Activated CD4-positive, alpha-beta memory T cell treated with anti-CD3 and anti-CD28 coated beads for 36 hours (primary cell): ENCODE measurements around the gene SMCHD1. TPM values are rescaled to one million over a fixed set of nuclear protein-coding genes. Genes with fewer than 3 reads are reported as not detected.
"Not testable (repeated sequence)": the region's sequence is repeated elsewhere in the genome, so short reads cannot be mapped to it uniquely, and the experiment has no call there.

ENCODE experiments used
- CTCF ChIA-PET: fragments of 350-600 bp; sonication (Branson Sonifier 250); formaldehyde crosslinking; loops from one replicate; lab custom pipeline; 2021; ENCODE audit warnings: antibody characterized with exemption, inconsistent platforms; lab: Charles Lee
- POLR2A ChIA-PET: fragments of 350-600 bp; sonication (Branson Sonifier 250); formaldehyde crosslinking; loops from one replicate; lab custom pipeline; 2021; ENCODE audit warnings: antibody characterized with exemption; lab: Charles Lee
- DNase-seq: peaks from one replicate; pipeline ENCODE4 v3.0.0-alpha.2; 2020
- H3K27ac Mint-ChIP-seq: one replicate; pipeline ENCODE4 v1.8.0; 2021; ENCODE audit warnings: mixed read lengths
- H3K27me3 Mint-ChIP-seq: one replicate; pipeline ENCODE4 v1.8.0; 2021; ENCODE audit warnings: mixed read lengths
- H3K36me3 Mint-ChIP-seq: one replicate; pipeline ENCODE4 v1.8.0; 2021; ENCODE audit warnings: mixed read lengths
- H3K4me1 Mint-ChIP-seq: one replicate; pipeline ENCODE4 v1.8.0; 2021; ENCODE audit warnings: low read depth, mixed read lengths
- H3K4me3 Mint-ChIP-seq: one replicate; pipeline ENCODE4 v1.8.0; 2021; ENCODE audit warnings: mild to moderate bottlenecking, mixed read lengths
- H3K9me3 Mint-ChIP-seq: one replicate; pipeline ENCODE4 v1.8.0; 2021; ENCODE audit warnings: mixed read lengths
- intact Hi-C: fragments of 100-400 bp; cut with micrococcal nuclease; formaldehyde crosslinking; loops from one replicate; pipeline ENCODE4 v1.15.1; 2023
- total RNA-seq, 2 experiments: library from RNA; stranded (reverse); gene quantifications; one replicate each; pipeline ENCODE4 v1.2.3, GENCODE V29; 2021

The SMCHD1 gene
- total RNA-seq, 2 experiments from 2014 or later: 86.0 to 94.5 TPM

- Mint-ChIP-seq H3K4me3 (no peak overlapping the region), H3K27me3 (no peaks in the 10 kb centered on the region), H3K27ac (no peak overlapping the region), H3K36me3 (no peaks in the 10 kb centered on the region), H3K4me1 (no peaks in the 10 kb centered on the region), H3K9me3 (peaks cover 3% of the 10 kb centered on the region)
- ChIA-PET POLR2A (no interaction called here), CTCF (no interaction called here)
- intact Hi-C loops: no loop called here
- DNase-seq: no peak
These were observed 166.2 kb downstream of the SMCHD1 start for GRCh38 chr18:2821695-2822094.

- no peaks in the 10 kb centered on the region for H3K36me3 Mint-ChIP-seq
- ChIA-PET POLR2A (no interaction called here), CTCF (no interaction called here)
- H3K4me1 Mint-ChIP-seq: no peaks in the 10 kb centered on the region
- H3K27ac Mint-ChIP-seq: no peak overlapping the region
- H3K27me3 Mint-ChIP-seq: no peaks in the 10 kb centered on the region
- H3K4me3 Mint-ChIP-seq: no peak overlapping the region
- peaks cover 3% of the 10 kb centered on the region for H3K9me3 Mint-ChIP-seq
- intact Hi-C loops: no loop called here
- no peak for DNase-seq
These were observed 166.8 kb downstream of the SMCHD1 start for GRCh38 chr18:2822213-2822921.

DNA sequence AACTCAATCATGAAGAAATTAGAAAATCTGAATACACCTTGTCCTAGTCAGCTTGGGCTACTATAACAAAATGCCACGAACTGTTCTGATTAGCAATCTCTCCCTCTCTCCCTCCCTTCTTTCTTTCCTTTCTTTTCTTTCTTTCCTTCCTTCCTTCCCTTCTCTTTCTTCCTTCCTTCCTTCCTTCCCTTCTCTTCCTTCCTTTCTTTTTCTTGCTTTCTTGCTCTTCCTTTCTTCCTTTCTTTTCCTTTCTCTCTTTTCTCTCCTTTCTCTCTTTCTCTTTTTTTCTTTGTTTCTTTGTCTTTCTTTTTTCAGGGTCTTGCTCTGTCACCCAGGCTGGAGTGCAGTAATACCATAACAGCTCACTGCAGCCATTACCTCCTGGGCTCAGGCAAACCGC, 167.7 kb downstream of the SMCHD1 start:
- POLR2A ChIA-PET: no interaction called here
- no peak overlapping the region for H3K27ac Mint-ChIP-seq
- H3K4me1 Mint-ChIP-seq: no peaks in the 10 kb centered on the region
- intact Hi-C loops: no loop called here
- H3K4me3 Mint-ChIP-seq: no peak overlapping the region
- CTCF ChIA-PET: no interaction called here
- DNase-seq: no peak
- H3K36me3 Mint-ChIP-seq: no peaks in the 10 kb centered on the region
- H3K27me3 Mint-ChIP-seq: no peaks in the 10 kb centered on the region
- H3K9me3 Mint-ChIP-seq: peaks cover 3% of the 10 kb centered on the region

DNA sequence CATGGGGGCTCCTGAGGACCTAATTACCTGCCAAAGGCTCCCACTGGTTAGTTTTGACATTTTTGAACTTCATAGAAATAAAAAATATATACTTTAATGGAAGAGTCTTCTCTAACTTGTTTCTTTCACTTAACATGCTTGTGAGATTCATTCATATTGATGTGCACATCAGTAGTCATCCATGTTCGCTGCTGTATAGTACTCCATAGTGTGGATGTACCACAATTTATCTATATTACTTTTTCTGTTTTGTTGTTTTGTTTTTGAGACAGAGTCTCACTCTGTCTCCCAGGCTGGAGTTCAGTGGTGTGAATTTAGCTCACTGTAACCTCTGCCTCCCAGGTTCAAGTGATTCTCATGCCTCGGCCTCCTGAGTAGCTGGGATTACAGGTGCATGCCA, 168.4 kb downstream of the SMCHD1 start:
- no peak overlapping the region for H3K4me3 Mint-ChIP-seq

GRCh38 chr18:2824865-2825264, 169.3 kb downstream of the SMCHD1 start:
- intact Hi-C loops: no loop called here
- POLR2A ChIA-PET: no interaction called here
- Mint-ChIP-seq H3K27ac (no peak overlapping the region), H3K4me3 (no peak overlapping the region), H3K27me3 (no peaks in the 10 kb centered on the region), H3K36me3 (no peaks in the 10 kb centered on the region), H3K9me3 (no peaks in the 10 kb centered on the region), H3K4me1 (no peaks in the 10 kb centered on the region)
- no peak for DNase-seq
- CTCF ChIA-PET: no interaction called here

More for the DNA sequence above, 168.4 kb downstream of the SMCHD1 start:
- Mint-ChIP-seq H3K27me3 (no peaks in the 10 kb centered on the region), H3K27ac (no peak overlapping the region), H3K9me3 (no peaks in the 10 kb centered on the region), H3K36me3 (no peaks in the 10 kb centered on the region), H3K4me1 (no peaks in the 10 kb centered on the region)
- intact Hi-C loops: no loop called here
- DNase-seq: no peak
- ChIA-PET CTCF (no interaction called here), POLR2A (no interaction called here)

GRCh38 chr18:2825613-2826175, 170.2 kb downstream of the SMCHD1 start:
- DNase-seq: no peak
- Mint-ChIP-seq H3K9me3 (no peaks in the 10 kb centered on the region), H3K4me3 (no peak overlapping the region), H3K27me3 (no peaks in the 10 kb centered on the region), H3K36me3 (no peaks in the 10 kb centered on the region), H3K27ac (no peak overlapping the region), H3K4me1 (no peaks in the 10 kb centered on the region)
- ChIA-PET POLR2A (no interaction called here), CTCF (interaction anchor here (1.1 kb wide), 1 partner anchor 326 kb away, joined by 3 read pairs; no protein-coding TSS in a partner anchor)
- intact Hi-C loops: no loop called here

DNA sequence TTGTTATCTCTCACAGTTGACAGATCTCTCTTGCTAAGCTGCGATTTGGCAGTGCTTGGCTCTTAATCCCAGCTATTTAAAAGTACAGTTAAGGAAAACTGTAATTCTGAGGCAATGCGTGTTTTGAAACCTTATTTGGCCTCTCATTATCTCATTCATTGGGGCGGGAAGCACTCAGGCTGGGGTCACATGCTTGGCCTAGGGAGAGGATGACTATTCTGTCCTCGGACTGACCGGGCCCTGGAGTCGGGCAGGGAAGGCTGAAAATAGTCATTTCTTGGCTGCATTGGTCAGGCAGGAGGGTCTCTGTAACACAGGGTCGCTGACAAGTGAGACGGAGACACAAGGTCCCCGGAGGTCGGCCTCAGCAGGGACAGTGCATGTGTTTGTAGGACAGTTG, 171.1 kb downstream of the SMCHD1 start:
- CTCF ChIA-PET: interaction anchor here (1.1 kb wide), 1 partner anchor 325 kb away, joined by 3 read pairs; no protein-coding TSS in a partner anchor
- no peak for DNase-seq
- intact Hi-C loops: no loop called here
- Mint-ChIP-seq H3K9me3 (no peaks in the 10 kb centered on the region), H3K27me3 (no peaks in the 10 kb centered on the region), H3K4me3 (no peak overlapping the region), H3K27ac (no peak overlapping the region), H3K4me1 (no peaks in the 10 kb centered on the region), H3K36me3 (no peaks in the 10 kb centered on the region)
- POLR2A ChIA-PET: no interaction called here

- ChIA-PET CTCF (no interaction called here), POLR2A (no interaction called here)
- H3K4me3 Mint-ChIP-seq: no peak overlapping the region
- no peaks in the 10 kb centered on the region for H3K9me3 Mint-ChIP-seq
- no peaks in the 10 kb centered on the region for H3K36me3 Mint-ChIP-seq
- no peaks in the 10 kb centered on the region for H3K27me3 Mint-ChIP-seq
- DNase-seq: no peak
- no peak overlapping the region for H3K27ac Mint-ChIP-seq
- H3K4me1 Mint-ChIP-seq: no peaks in the 10 kb centered on the region
- intact Hi-C loops: no loop called here
These were observed 171.5 kb downstream of the SMCHD1 start for GRCh38 chr18:2827061-2827460.

- CTCF ChIA-PET, H3K27me3 Mint-ChIP-seq, POLR2A ChIA-PET, H3K4me1 Mint-ChIP-seq, H3K27ac Mint-ChIP-seq, intact Hi-C loops, DNase-seq, H3K36me3 Mint-ChIP-seq, H3K4me3 Mint-ChIP-seq: not testable (repeated sequence)
- peaks cover 20% of the 10 kb centered on the region for H3K9me3 Mint-ChIP-seq
These were observed 180.6 kb downstream of the SMCHD1 start for GRCh38 chr18:2836118-2836517.

- H3K27me3 Mint-ChIP-seq, H3K4me3 Mint-ChIP-seq, H3K4me1 Mint-ChIP-seq, DNase-seq, CTCF ChIA-PET, H3K27ac Mint-ChIP-seq, H3K36me3 Mint-ChIP-seq, POLR2A ChIA-PET, intact Hi-C loops: not testable (repeated sequence)
- H3K9me3 Mint-ChIP-seq: peaks cover 20% of the 10 kb centered on the region
These were observed 181.8 kb downstream of the SMCHD1 start for GRCh38 chr18:2837290-2837689.

- Mint-ChIP-seq H3K27me3 (no peaks in the 10 kb centered on the region), H3K36me3 (peaks cover 3% of the 10 kb centered on the region), H3K27ac (no peak overlapping the region), H3K4me3 (no peak overlapping the region), H3K9me3 (peaks cover 20% of the 10 kb centered on the region), H3K4me1 (no peaks in the 10 kb centered on the region)
- intact Hi-C loops: no loop called here
- ChIA-PET CTCF (no interaction called here), POLR2A (no interaction called here)
- no peak for DNase-seq
These were observed 183.7 kb downstream of the SMCHD1 start for GRCh38 chr18:2839202-2839601.

DNA sequence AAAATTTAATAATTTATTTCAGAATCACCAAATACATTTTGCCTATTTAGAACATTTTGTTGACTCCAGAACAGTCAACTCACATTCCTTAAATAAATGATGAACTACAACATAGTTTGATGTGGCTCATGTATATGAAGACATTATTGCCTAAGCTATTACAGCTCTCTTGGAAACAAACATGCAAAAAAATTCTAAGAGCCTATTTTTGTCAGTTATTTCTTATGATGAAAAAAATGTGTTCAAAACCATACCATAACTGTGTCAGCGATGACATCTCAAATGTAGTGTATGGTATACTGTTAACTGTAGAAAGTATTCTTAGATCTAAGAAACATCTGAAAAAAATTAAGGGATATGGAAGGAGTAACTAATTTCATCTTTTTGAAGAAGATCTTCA, 185.0 kb downstream of the SMCHD1 start:
- H3K4me1 Mint-ChIP-seq: no peaks in the 10 kb centered on the region
- H3K27ac Mint-ChIP-seq: no peak overlapping the region
- peaks cover 3% of the 10 kb centered on the region for H3K36me3 Mint-ChIP-seq
- no peak for DNase-seq
- intact Hi-C loops: no loop called here
- H3K4me3 Mint-ChIP-seq: no peak overlapping the region
- CTCF ChIA-PET: no interaction called here
- H3K9me3 Mint-ChIP-seq: peaks cover 20% of the 10 kb centered on the region
- peaks cover 3% of the 10 kb centered on the region for H3K27me3 Mint-ChIP-seq
- POLR2A ChIA-PET: no interaction called here

DNA sequence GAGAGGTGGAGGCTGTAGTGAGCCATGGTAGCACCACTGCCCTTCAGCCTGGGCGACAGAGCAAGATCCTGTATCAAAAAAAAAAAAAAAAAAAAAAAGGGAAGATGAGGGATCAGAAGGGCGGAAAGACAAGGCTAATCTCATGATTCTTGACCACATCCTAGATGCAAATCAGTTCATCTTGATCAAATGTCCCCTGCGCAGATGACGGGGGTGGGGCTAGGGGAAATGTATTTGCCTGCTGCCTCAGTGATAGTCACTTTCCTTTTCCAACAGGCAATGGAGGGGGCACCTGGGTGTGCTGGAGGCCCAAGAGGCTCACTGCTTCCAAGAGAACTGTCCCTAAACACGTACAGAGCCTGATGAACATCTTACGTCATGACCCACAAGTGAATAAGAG, 187.6 kb downstream of the SMCHD1 start:
- ChIA-PET CTCF (no interaction called here), POLR2A (no interaction called here)
- H3K27me3 Mint-ChIP-seq: peaks cover 9% of the 10 kb centered on the region
- intact Hi-C loops: no loop called here
- DNase-seq: no peak
- peaks cover 4% of the 10 kb centered on the region for H3K36me3 Mint-ChIP-seq
- no peak overlapping the region for H3K27ac Mint-ChIP-seq
- no peak overlapping the region for H3K4me3 Mint-ChIP-seq
- peaks cover 5% of the 10 kb centered on the region for H3K4me1 Mint-ChIP-seq
- H3K9me3 Mint-ChIP-seq: peaks cover 5% of the 10 kb centered on the region
